Left cardiac atrium (tissue), 4 donors: Measurements from ENCODE around the gene CTTNBP2. TPM values are rescaled to one million over a fixed set of nuclear protein-coding genes. Genes with fewer than 3 reads are reported as not detected.

ENCODE experiments used
- ATAC-seq, 2 donors: fragments of 200-7000 bp; cut with Tn5 transposase; one replicate each; pipeline ENCODE4 v1.9.1; 2020; ENCODE audit warnings: mild to moderate bottlenecking in 2 of 2, moderate library complexity in 2 of 2
- DNase-seq: peaks from one replicate; pipeline ENCODE4 v3.0.0-alpha.2; 2020
- intact Hi-C, 2 donors: fragments of 100-400 bp; cut with DNase I; formaldehyde crosslinking; loops; one replicate each; pipeline versions ENCODE4 v1.14.1 to v1.15.1; 2022 to 2023
- total RNA-seq, 2 donors: library from RNA; stranded (reverse); fragmentation: NEBNext Ultra II Directional; extraction: Animal tissue kit (Norgen Biotek cat#: 25700); gene quantifications; one replicate each; pipeline ENCODE4 v1.2.1, GENCODE V29; 2021
- donor health status: DM: no; HTN: yes; CAD: no.
- donor health status: DM: no; HTN: yes; CAD: no; lungs with severe emphysema.
- donor health status: DM: yes; HTN: yes; CAD: no.
- donor health status: Dilated cardiomyopathy.

Gene CTTNBP2
- total RNA-seq, 2 donors from 2014 or later = 4.3 to 7.0 TPM

- ATAC-seq (no peak), DNase-seq (no peak)
- intact Hi-C loops = no loop called here
These were observed 72.4 kb downstream of the CTTNBP2 start for GRCh38 chr7:117800841-117801240.

GRCh38 chr7:117800406-117800805 lies 72.8 kb downstream of the CTTNBP2 start:
- DNase-seq (no peak), ATAC-seq (no peak)
- intact Hi-C loops = no loop called here

- DNase-seq (no peak), ATAC-seq (no peak)
- intact Hi-C loops = no loop called here
These were observed 76.4 kb downstream of the CTTNBP2 start for GRCh38 chr7:117796889-117797288.

GRCh38 chr7:117793976-117794375 lies 79.3 kb downstream of the CTTNBP2 start:
- DNase-seq (no peak), ATAC-seq (no peak)
- intact Hi-C loops = no loop called here

GRCh38 chr7:117793521-117793920 lies 79.7 kb downstream of the CTTNBP2 start:
- no peak for ATAC-seq
- DNase-seq = no peak

GRCh38 chr7:117791877-117792780 lies 81.1 kb downstream of the CTTNBP2 start:
- DNase-seq (peak; percentile 30), ATAC-seq (peak; percentile 63 to 85)
- intact Hi-C loops = no loop called here

More at GRCh38 chr7:117793521-117793920, 79.7 kb downstream of the CTTNBP2 start:
- intact Hi-C loops = no loop called here

GRCh38 chr7:117790731-117791130 lies 82.5 kb downstream of the CTTNBP2 start:
- no peak for DNase-seq
- ATAC-seq = no peak

GRCh38 chr7:117790251-117790650 lies 83.0 kb downstream of the CTTNBP2 start:
- intact Hi-C loops = no loop called here
- ATAC-seq = no peak

More at GRCh38 chr7:117790731-117791130, 82.5 kb downstream of the CTTNBP2 start:
- intact Hi-C loops = no loop called here

GRCh38 chr7:117785431-117785830 lies 87.8 kb downstream of the CTTNBP2 start:
- no peak for DNase-seq
- ATAC-seq = no peak
- intact Hi-C loops = no loop called here

More at GRCh38 chr7:117790251-117790650, 83.0 kb downstream of the CTTNBP2 start:
- no peak for DNase-seq

- DNase-seq (no peak), ATAC-seq (no peak)
- intact Hi-C loops = no loop called here
These were observed 88.9 kb downstream of the CTTNBP2 start for GRCh38 chr7:117784315-117784714.

GRCh38 chr7:117782761-117783160 lies 90.5 kb downstream of the CTTNBP2 start:
- DNase-seq (no peak), ATAC-seq (no peak)
- intact Hi-C loops = no loop called here

- DNase-seq = no peak
- intact Hi-C loops = no loop called here
- ATAC-seq = no peak
These were observed 91.5 kb downstream of the CTTNBP2 start for GRCh38 chr7:117781707-117782106.

GRCh38 chr7:117780832-117781231 lies 92.4 kb downstream of the CTTNBP2 start:
- intact Hi-C loops = no loop called here
- DNase-seq (no peak), ATAC-seq (peak; percentile 53 to 60)

- no peak for ATAC-seq
- no peak for DNase-seq
- intact Hi-C loops = no loop called here
These were observed 95.7 kb downstream of the CTTNBP2 start for GRCh38 chr7:117777335-117778142.

GRCh38 chr7:117776224-117776623 lies 97.0 kb downstream of the CTTNBP2 start:
- no peak for ATAC-seq
- DNase-seq = no peak
- intact Hi-C loops = no loop called here

- DNase-seq (no peak), ATAC-seq (no peak)
- intact Hi-C loops = no loop called here
These were observed 97.4 kb downstream of the CTTNBP2 start for GRCh38 chr7:117775801-117776200.

- ATAC-seq (peak; percentile 38 to 60), DNase-seq (no peak)
- intact Hi-C loops = no loop called here
These were observed 98.3 kb downstream of the CTTNBP2 start for GRCh38 chr7:117774943-117775342.

- intact Hi-C loops = no loop called here
- DNase-seq (no peak), ATAC-seq (no peak)
These were observed 100.8 kb downstream of the CTTNBP2 start for GRCh38 chr7:117772421-117772820.

- peak in 1 of 2 donors; percentile 35 for ATAC-seq
- intact Hi-C loops = no loop called here
These were observed 101.5 kb downstream of the CTTNBP2 start for GRCh38 chr7:117771756-117772155.

GRCh38 chr7:117769085-117769484 lies 104.2 kb downstream of the CTTNBP2 start:
- DNase-seq (no peak), ATAC-seq (no peak)
- intact Hi-C loops = no loop called here

More at GRCh38 chr7:117771756-117772155, 101.5 kb downstream of the CTTNBP2 start:
- DNase-seq = no peak
